SK-N-MC (cell line): ENCODE measurements around the gene TBX2.

Experiments used
- EZH2 ChIP-seq: fragments of 200-600 bp; sonication (generic); IDR thresholded peaks from one replicate; pipeline ENCODE4 v1.6.1; 2017; ENCODE audit warnings: antibody characterized with exemption
- POLR2AphosphoS5 ChIP-seq: IDR thresholded peaks from 2 replicates; pipeline ENCODE4 v1.6.1; 2012; ENCODE audit warnings: mild to moderate bottlenecking, low read depth, low read length, borderline replicate concordance

DNA sequence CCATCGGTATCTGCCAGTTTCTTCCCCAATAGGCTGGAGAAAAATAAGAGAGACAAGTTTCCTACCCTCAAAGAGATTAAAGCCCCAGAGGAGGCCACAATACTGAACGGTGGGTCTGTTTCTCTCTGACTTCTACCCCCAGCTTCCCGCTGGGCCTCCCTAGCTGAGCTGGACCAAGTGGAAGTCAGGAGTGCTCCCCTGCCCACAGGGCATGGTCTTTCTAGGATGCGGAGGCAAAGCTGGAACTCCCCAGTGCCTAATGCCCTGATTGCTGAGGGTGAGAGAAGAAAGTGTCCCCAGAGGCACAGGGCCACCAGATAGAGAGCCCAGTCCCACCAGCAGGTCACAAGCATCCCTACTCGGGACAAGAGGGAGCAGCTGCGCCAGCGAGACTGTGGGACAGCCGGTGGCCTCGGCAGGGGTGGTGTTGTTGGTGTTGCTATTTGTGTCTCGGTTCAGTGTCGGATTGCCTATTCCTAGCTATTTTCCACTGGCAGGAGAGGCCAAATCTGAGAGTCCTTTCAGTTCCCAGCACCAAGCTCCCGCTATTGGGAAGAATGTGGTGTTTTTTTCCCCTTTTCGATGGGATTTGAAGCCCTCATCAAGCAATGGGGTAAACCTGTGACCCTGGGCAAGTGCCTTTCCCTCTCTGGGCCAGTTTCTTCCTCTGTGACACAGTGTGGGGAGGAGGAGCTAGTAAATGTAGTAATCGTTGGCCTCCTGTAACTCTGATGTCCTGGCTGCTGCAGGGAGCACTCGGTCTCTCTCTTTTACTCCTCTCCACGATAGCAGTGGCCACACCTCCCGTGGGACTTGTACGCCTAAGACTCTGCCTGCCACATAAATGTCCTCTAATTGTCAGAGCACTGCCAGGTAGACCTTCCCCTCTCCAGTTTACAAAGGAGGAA lies 22.5 kb upstream of the TBX2 start:
- TF ChIP-seq EZH2 (no peak), POLR2AphosphoS5 (no peak)
